Suprapubic skin (tissue), 4 donors: ENCODE measurements around the gene IL17F.

Experiments used
- CTCF ChIP-seq, 2 donors: fragments of 200-600 bp in 1 of 2; fragments of 450-650 bp in 1 of 2; sonication (generic) in 1 of 2; IDR thresholded peaks; one replicate each; pipeline ENCODE4 v1.5.1; 2016 to 2019; ENCODE audit warnings: antibody characterized with exemption in 2 of 2, mild to moderate bottlenecking in 1 of 2, moderate library complexity in 1 of 2
- EP300 ChIP-seq: sonication (generic); formaldehyde crosslinking; IDR thresholded peaks from one replicate; pipeline ENCODE4 v1.6.1; 2017; ENCODE audit warnings: antibody characterized with exemption
- POLR2A ChIP-seq, 2 donors: fragments of 450-650 bp; IDR thresholded peaks; one replicate each; pipeline ENCODE4 v1.6.1; 2017; ENCODE audit warnings: antibody characterized with exemption in 2 of 2, mild to moderate bottlenecking in 2 of 2, moderate library complexity in 2 of 2
- POLR2AphosphoS5 ChIP-seq, 3 donors: sonication (generic); formaldehyde crosslinking; IDR thresholded peaks; one replicate each; pipeline ENCODE4 v1.6.1; 2017; ENCODE audit warnings: antibody characterized with exemption in 3 of 3

- TF ChIP-seq CTCF (IDR thresholded peaks at IDR 0.05) = no peak
- no peak for TF ChIP-seq POLR2A (IDR thresholded peaks at IDR 0.05)
- TF ChIP-seq POLR2AphosphoS5 (IDR thresholded peaks at IDR 0.05) = no peak
- TF ChIP-seq EP300 = no peak
Observed at GRCh38 chr6:52209770-52210169, 34.5 kb downstream of the IL17F start.
